GM18519 (cell line): ENCODE results near the gene HYOU1.
"Not testable (repeated sequence)": the region's sequence is repeated elsewhere in the genome, so short reads cannot be mapped to it uniquely, and the experiment has no call there.

ENCODE experiments used
- ATAC-seq: cut with Tn5 transposase; IDR thresholded peaks from one replicate; pipeline ENCODE4 v1.9.1; 2021; ENCODE audit warnings: mild to moderate bottlenecking, moderate library complexity; ENCODE audit not compliant: unreplicated experiment, low FRiP score

HYOU1 gene, protein sequence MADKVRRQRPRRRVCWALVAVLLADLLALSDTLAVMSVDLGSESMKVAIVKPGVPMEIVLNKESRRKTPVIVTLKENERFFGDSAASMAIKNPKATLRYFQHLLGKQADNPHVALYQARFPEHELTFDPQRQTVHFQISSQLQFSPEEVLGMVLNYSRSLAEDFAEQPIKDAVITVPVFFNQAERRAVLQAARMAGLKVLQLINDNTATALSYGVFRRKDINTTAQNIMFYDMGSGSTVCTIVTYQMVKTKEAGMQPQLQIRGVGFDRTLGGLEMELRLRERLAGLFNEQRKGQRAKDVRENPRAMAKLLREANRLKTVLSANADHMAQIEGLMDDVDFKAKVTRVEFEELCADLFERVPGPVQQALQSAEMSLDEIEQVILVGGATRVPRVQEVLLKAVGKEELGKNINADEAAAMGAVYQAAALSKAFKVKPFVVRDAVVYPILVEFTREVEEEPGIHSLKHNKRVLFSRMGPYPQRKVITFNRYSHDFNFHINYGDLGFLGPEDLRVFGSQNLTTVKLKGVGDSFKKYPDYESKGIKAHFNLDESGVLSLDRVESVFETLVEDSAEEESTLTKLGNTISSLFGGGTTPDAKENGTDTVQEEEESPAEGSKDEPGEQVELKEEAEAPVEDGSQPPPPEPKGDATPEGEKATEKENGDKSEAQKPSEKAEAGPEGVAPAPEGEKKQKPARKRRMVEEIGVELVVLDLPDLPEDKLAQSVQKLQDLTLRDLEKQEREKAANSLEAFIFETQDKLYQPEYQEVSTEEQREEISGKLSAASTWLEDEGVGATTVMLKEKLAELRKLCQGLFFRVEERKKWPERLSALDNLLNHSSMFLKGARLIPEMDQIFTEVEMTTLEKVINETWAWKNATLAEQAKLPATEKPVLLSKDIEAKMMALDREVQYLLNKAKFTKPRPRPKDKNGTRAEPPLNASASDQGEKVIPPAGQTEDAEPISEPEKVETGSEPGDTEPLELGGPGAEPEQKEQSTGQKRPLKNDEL

DNA sequence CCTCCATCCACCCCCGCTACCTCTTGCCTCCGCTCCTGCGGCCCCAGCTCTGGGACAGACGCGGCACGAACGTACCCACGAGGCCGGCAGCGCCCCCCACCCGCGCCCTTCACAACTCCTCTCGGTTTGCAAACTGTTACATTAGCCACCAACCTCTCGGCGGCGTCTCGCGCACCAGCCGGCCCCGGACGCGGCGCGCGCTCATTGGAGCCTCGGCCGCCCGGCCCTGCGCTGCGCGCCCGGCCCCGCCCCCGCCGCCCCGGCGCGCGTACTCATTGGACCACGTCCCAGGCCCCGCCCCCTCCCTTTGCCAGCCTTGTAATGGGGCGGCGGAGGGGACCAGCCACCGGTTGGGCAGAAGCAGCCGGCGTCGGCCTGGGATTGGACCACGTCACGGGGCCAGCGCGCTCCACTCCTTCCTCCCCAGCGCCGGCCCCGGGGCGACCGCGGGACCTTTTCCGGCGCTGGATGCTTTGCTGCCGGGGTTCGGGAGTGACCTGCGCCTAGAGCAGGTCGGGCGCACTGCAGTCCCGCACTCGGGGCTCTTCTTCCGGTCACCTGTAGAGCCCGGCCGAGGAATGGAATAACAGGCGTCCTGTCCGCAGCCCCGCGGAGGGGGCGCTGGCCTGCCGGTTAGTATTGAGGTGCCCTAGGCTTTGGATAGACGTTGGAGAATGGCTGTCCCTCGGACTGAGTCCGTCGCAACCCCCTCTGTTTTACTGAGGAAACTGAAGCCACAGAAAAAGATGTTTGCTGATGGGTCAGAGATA, at the start of gene HYOU1:
TSS of gene HYOU1 (minus strand) at position 206 of the 770 bp plus-strand sequence. CDS start 1,045 bp downstream, outside the sequence.
- peak; percentile 70 for ATAC-seq

DNA sequence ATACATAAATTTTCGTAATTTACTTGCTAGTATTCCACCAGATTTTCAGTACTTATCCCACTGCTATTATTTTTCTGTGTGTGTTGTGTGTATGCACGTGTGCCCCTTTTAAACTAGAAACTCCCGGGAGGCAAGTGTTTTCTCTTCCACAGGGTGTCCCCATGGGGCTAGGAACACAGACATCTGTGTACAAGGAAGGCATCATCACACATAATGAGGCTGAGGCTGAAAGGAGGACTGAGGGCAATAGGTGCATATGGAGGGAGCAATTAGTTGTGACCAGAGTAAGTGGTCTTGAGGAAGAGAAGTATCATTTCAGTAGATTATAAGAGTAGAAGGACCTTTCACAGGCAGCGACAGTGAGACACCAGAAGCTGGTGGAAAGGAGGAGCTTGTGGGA, 46.8 kb upstream of the HYOU1 start:
- no peak for ATAC-seq

DNA sequence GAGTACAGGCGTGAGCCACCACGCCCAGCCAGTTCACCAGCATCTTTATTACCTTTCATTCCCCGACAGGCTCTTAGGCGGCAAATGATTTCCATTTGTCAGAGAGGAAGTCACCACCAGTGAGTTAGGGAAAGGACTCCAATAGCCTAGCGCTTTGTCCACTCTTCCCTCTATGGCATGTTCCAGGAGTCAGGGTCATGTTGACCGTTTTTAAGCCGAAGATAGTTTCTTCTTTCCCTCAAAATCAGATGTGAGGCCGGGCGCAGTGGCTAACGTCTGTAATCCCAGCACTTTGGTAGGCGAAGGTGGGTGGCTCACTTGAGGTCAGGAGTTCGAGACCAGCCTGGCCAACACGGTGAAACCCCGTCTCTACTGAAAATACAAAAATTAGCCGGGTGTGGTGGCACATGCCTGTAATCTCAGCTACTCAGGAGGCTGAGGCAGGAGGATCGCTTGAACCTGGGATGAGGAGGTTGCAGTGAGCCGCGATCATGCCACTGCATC, 46.2 kb upstream of the HYOU1 start:
- ATAC-seq = not testable (repeated sequence)

DNA sequence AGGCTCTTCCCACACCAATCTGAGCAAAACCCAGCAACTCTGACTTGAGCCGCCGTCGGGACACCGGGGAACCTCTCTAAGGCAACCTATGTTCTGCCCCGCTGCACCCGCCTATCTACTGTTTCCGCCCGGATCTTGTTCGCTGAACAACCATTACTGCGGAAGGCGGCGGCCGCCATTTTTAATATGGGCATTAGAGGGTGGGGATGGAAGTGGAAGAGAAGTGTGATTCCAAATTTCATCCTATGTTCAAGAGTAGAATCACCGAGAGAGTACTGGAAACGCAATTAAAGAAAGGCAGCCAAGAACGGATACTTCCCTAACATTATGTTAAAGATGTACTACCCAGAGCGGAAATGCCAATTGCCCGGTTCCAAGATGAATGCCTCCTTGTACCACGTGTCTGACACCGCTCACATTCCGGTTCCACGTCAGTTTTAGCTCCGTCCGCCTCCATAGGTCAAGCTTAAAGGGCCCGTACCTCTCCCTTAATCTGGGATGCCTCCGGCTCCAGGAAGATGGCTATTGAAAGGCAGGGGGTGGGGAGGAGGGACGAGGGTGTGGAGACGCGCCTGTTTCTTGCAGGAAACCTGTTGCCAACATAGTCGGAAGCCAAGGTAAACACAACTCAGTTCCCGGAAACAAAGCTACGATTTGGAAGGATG, 44.9 kb upstream of the HYOU1 start, which contains the start of gene DPAGT1:
TSS of gene DPAGT1 (minus strand) at position 95 of the 665 bp plus-strand sequence. CDS start 198 bp downstream, outside the sequence.
- peak; percentile 67 for ATAC-seq

DNA sequence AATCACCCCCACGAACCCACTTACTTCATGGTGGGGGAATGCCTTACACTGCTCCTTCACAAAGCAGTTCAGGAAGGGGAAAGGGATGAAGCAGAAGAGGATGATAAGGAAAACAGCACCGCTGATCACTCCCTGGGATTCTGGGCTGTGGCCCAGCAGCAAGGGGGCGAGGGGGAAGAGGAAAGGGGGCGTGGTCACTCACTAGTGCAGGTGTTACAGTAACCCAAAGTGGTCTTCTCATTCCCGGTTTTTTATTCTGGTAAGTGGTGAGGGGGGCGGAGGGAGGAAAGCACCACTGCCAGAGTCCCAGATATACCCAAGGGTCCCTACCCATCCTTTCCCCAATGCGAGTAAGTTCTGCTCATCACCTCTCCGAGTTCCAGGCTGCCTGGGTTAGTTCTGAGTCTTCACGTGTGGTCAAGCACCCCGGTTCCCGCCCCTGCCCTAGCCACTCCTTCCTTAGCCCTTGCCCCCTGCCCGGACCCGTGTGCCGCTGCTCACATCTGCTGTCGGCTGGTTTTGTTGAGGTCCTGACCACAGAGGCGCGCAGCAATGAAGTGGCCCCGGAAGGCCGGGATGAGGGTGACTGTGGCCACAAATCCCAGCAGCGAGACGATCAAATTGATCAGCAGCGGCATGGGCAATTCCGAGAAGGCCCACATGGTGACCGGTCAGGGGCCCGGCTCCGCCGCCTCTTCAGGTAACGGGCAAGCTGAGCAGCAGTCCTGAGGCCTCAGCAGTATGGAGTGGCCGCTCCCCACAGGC, 44.2 kb upstream of the HYOU1 start:
- ATAC-seq = no peak

DNA sequence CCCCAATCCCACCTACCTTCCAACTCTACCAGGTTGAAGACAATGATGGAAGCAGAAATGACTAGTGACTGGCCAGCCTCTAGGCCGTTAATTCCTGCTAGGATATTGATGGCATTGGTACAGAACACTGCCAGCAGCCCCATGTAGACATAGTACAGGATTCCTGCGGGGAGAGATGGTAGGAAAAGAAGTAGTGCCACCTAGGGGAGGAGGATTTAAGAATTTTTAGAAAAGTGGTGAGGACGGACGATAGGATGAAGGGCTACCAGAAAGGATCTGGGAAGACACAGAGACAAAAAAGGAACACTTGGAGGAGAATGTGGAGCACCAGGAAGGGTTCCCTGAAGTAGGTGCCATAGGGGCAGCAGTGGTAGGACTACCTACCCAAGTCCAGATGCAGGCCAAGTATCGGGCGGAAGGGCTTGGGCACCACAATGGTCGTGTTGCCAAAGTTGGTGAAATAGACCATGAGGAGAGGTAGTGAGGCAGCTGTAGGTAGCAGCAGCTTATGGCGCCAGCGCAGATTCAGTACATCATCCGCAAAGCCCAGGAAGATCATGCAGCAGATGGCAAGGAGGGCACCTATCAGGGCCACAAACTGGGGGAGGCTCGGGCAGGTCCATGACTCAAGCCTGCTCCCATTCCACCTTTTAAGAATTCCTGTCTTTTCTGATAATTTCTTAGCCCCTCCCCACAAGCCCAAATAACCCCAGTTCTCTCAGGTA, 43.4 kb upstream of the HYOU1 start:
- no peak for ATAC-seq

DNA sequence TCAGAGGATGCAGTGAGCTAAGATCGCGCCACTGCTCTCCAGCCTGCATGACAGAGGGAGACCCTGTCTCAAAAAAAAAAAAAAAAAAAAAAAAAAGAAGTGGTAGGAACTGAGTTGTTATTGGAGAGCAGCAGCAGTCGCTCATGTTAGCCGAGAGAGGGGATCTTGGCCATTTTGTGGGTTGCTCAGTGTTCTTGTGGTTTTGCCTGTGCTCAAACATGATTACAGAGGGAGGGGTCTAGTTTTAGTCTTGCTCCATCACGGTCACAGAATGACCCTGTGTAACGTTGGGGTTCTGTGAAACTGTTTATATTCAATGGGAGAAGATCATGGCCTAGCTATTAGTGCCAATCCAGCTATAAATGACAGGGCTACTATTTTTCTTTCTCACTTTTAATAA, 42.7 kb upstream of the HYOU1 start:
- no peak for ATAC-seq

DNA sequence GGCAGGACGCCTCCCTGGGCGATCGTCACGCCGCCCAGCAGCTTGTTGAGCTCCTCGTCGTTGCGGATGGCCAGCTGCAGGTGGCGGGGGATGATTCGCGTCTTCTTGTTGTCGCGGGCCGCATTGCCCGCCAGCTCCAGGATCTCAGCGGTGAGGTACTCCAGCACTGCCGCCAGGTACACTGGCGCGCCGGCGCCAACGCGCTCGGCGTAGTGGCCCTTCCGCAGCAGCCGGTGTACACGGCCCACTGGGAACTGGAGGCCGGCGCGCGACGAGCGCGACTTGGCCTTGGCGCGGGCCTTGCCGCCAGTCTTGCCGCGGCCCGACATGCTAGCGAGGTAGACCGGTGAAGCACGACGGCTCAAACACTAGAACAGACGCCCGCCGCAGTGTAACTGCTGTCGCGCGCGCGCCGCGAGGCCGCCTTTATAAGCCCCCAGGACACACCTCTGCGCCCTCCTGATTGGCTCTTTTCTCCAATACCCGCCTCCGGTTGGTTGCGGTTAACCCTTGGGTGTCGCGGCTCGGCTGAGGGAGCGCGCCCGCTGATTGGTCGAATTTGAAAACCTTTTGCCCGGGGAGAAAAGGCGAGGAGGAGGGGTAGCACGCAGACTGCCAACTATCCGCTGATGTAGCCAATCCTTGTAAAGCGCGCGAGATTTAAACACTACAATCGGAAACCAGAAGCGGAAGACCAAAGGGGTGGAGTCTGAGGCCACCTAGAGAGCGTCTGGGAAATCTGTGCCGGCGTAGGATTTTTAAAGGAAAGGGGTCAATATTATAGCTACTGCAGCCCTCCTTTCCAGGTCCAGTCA, 38.3 kb upstream of the HYOU1 start:
- ATAC-seq = peak; percentile 72

DNA sequence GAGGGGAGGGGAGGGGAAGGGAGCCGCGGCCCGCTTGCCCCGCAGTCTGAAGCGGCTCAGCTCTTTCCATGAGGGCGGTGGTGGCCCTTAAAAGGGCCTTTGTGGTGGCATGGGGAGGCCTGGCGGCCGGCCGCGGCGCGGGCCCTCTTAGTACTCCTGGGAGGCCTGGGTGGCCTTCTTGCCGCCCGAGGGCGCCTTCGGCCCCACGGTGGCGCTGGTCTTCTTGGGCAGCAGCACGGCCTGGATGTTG, 37.7 kb upstream of the HYOU1 start:
- peak; percentile 21 for ATAC-seq

DNA sequence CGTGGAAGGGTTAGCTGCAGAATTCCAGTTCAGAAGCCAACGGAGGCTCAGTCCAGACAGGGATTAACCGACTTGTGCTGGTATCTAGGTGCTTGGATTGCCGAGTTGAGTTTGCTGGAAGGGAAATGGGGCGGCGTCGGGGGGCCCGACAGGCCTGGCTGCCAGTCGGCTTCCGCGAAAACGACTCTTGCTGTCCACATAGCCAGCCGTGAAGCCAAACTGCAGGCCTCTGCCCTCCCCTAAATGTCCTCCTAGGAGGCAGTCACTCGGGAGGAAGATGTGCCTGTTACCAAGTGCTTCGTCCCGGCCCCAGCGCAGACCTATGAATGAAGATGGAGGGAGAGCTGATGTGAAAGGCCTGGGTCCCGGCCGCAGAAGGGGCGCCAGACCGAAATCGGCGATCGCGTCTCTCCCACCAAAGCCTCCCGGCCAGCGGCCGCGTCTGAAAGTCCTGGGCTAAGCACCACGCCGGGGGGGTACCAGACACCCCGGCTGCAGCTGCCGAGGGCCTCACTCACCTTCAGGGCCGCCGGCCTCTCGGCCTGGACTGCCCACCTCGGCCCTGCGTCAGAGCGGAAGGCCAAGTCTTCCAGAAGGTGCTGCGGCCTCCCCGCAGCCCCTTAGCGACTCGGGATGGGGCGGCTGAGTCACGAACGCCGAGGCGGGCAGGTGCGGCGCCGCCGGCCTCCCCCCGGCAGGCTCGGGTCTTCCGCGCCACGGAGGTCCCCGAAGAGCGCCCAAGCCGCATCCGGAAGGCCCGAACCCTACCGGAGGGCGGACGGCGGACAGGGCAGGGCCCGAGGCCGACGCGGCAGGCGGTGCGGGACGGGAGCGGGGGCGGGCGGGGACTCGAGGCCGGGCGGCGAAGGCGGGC, 37.2 kb upstream of the HYOU1 start:
- no peak for ATAC-seq

DNA sequence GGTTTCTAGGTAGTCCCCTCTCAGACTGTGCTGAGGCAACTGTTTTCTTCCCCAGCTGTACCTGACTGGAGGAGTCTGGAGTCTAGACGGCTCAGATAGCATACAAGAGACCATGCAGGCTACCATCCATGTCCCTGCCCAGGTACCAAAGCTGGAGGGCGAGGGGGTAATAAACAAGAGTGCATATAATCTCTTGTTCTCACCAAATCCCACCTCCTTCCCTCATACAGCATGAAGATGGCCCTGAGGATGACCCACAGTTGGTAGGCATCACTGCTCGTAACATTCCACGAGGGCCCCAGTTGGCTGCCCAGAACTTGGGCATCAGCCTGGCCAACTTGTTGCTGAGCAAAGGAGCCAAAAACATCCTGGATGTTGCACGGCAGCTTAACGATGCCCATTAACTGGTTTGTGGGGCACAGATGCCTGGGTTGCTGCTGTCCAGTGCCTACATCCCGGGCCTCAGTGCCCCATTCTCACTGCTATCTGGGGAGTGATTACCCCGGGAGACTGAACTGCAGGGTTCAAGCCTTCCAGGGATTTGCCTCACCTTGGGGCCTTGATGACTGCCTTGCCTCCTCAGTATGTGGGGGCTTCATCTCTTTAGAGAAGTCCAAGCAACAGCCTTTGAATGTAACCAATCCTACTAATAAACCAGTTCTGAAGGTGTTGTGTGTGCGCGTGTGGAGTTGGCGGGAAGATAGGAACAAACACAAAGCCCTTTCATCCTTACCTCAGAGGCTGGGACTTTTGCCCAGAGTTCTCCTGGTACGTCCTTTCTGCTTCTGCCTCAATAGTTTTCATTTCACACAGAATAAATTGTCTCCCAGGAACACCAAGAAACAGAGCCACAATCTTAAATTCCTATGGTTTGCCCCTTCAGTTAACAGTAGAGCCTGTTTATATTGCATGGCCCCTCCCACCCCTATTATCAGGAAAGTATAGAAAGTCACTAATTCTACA, 36.2 kb upstream of the HYOU1 start:
- ATAC-seq = no peak

DNA sequence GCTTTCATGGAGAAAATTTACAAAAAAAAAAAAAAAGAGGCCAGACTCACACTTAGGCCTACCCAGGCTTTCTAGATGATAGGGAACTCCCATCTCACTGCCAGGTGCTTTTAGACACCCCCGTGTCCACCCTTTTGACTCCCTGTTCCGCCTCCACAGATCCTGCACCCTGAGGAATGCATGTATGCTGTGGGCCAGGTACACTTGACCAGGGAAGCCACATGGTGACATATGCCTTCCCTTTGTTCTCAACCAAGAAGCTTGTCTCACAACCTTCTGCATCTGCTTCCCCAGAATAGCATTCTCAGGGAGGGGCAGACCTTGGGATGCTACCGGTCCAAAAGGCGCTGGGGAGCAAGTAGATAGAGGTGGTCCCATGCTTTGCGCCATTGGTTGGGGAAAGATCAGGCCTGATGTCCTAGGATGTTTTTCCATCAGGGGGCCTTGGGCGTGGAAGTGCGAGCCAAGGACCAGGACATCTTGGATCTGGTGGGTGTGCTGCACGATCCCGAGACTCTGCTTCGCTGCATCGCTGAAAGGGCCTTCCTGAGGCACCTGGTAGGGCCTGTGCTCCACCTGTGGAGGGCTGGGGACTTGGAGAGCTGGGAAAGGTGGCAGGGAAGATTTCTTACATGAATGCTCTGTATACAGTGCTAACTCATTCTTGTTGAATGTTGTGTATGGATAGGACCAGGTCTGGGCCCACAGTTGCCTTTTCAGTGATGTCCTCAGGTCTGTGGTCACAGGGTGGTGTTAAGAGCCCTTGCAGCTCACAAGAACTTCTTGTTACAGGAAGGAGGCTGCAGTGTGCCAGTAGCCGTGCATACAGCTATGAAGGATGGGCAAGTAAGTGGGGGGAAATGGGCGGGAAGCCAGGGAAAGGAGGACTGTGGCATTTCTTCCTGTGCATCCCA, 35.2 kb upstream of the HYOU1 start:
- ATAC-seq = no peak

DNA sequence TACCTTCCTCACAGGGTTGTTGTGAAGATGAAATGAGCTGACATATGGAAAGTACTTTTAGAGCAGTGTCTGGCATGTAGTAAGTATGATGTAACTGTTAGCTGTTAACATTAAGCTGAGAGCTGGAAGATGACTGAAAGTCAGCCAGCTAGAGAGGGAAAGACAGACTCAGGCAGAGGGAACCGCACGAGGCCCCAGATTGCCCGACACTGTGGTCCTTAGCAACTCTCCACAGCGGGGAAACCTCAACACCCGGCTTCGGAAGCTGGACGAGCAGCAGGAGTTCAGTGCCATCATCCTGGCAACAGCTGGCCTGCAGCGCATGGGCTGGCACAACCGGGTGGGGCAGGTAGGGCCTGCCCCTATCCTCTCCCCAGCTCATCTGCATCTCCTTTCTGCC, 34.2 kb upstream of the HYOU1 start:
- ATAC-seq = no peak

DNA sequence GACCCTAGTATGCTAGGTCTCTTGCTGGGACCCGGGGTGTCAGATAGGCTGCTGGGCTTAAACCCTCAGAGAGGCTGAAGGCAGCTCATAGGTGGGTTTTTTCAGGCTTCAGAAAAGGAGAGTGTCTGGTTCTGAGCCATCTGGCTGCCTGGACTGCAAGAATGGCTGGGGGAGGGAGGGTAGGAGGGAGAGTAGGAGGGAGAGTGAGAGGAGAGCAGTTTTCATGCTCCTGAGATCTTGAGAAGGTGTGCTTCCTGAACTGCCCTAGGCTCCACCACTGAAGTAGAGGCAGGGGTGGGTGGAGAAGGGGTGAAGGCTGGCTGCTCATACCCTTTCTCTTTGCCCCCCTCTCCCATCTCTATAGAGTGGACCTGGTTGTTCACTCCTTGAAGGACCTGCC, 32.3 kb upstream of the HYOU1 start:
- ATAC-seq = no peak

DNA sequence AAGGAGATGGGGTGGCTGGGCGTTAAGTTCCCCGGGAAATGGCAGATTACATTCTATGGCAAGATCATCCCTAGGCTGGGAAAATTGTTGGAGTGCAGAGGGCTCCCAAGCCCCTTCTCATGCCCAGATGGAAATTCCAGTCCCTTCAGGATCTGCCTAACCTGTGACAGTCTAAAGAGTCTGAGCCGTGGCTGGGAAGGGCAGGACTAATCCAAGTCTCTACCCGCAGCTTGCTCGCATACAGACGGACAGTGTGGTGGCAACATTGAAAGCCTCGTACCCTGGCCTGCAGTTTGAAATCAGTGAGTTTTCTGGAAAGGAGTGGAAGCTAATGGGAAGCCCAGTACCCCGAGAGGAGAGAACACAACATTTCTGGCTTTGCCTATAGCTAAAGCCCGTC, 31.4 kb upstream of the HYOU1 start:
- ATAC-seq = no peak
